Measurements from ENCODE around the gene KRT73. TPM values are rescaled to one million over a fixed set of nuclear protein-coding genes. Genes with fewer than 3 reads are reported as not detected.

KRT73 gene
- total and polyA plus RNA-seq, 2 experiments from 2014 or later, result not detected

DNA sequence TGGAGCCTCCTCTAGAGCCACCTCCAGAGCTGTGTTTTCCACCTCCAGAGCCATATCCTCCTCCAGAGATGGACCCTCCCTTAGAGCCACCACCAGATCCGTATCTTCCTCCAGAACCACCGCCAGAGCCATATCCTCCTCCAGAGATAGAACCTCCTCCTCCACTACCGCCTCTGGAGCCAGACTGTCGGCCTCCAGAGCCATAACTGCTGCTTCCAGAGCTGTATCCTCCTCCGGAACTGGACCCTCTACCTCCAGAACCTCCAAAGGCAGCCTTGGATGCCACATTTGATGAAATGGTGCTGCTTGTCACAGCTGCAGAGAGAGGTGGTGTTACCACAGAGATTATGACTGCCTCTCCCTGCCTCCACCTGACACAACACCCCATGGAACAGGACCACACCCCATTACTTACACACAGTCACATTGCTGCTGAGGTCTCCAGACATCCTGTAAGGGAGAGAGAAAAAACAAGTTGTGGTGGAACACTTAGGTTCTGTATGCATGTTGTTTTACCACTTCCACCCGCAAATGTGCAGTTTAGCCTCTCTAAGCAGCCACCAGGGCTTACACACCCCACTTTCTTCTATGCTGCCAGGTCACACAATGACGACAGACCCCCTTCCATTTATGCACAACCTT lies 26.9 kb upstream of the KRT73 start (continued):
- TF ChIP-seq, protein P1, sequence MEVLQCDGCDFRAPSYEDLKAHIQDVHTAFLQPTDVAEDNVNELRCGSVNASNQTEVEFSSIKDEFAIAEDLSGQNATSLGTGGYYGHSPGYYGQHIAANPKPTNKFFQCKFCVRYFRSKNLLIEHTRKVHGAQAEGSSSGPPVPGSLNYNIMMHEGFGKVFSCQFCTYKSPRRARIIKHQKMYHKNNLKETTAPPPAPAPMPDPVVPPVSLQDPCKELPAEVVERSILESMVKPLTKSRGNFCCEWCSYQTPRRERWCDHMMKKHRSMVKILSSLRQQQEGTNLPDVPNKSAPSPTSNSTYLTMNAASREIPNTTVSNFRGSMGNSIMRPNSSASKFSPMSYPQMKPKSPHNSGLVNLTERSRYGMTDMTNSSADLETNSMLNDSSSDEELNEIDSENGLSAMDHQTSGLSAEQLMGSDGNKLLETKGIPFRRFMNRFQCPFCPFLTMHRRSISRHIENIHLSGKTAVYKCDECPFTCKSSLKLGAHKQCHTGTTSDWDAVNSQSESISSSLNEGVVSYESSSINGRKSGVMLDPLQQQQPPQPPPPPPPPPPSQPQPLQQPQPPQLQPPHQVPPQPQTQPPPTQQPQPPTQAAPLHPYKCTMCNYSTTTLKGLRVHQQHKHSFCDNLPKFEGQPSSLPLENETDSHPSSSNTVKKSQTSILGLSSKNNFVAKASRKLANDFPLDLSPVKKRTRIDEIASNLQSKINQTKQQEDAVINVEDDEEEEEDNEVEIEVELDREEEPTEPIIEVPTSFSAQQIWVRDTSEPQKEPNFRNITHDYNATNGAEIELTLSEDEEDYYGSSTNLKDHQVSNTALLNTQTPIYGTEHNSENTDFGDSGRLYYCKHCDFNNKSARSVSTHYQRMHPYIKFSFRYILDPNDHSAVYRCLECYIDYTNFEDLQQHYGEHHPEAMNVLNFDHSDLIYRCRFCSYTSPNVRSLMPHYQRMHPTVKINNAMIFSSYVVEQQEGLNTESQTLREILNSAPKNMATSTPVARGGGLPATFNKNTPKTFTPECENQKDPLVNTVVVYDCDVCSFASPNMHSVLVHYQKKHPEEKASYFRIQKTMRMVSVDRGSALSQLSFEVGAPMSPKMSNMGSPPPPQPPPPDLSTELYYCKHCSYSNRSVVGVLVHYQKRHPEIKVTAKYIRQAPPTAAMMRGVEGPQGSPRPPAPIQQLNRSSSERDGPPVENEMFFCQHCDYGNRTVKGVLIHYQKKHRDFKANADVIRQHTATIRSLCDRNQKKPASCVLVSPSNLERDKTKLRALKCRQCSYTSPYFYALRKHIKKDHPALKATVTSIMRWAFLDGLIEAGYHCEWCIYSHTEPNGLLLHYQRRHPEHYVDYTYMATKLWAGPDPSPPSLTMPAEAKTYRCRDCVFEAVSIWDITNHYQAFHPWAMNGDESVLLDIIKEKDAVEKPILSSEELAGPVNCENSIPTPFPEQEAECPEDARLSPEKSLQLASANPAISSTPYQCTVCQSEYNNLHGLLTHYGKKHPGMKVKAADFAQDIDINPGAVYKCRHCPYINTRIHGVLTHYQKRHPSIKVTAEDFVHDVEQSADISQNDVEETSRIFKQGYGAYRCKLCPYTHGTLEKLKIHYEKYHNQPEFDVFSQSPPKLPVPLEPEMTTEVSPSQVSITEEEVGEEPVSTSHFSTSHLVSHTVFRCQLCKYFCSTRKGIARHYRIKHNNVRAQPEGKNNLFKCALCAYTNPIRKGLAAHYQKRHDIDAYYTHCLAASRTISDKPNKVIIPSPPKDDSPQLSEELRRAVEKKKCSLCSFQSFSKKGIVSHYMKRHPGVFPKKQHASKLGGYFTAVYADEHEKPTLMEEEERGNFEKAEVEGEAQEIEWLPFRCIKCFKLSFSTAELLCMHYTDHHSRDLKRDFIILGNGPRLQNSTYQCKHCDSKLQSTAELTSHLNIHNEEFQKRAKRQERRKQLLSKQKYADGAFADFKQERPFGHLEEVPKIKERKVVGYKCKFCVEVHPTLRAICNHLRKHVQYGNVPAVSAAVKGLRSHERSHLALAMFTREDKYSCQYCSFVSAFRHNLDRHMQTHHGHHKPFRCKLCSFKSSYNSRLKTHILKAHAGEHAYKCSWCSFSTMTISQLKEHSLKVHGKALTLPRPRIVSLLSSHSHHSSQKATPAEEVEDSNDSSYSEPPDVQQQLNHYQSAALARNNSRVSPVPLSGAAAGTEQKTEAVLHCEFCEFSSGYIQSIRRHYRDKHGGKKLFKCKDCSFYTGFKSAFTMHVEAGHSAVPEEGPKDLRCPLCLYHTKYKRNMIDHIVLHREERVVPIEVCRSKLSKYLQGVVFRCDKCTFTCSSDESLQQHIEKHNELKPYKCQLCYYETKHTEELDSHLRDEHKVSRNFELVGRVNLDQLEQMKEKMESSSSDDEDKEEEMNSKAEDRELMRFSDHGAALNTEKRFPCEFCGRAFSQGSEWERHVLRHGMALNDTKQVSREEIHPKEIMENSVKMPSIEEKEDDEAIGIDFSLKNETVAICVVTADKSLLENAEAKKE (CRISPR knock-in tag; IDR thresholded peaks at IDR 0.05), result no peak
- TF ChIP-seq NANOG (IDR thresholded peaks at IDR 0.05; ENCODE audit: borderline replicate concordance), result no peak
- TF ChIP-seq CREB1 (CRISPR knock-in tag; IDR thresholded peaks at IDR 0.05; ENCODE audit: low read depth), result no peak
- TF ChIP-seq, protein P2, sequence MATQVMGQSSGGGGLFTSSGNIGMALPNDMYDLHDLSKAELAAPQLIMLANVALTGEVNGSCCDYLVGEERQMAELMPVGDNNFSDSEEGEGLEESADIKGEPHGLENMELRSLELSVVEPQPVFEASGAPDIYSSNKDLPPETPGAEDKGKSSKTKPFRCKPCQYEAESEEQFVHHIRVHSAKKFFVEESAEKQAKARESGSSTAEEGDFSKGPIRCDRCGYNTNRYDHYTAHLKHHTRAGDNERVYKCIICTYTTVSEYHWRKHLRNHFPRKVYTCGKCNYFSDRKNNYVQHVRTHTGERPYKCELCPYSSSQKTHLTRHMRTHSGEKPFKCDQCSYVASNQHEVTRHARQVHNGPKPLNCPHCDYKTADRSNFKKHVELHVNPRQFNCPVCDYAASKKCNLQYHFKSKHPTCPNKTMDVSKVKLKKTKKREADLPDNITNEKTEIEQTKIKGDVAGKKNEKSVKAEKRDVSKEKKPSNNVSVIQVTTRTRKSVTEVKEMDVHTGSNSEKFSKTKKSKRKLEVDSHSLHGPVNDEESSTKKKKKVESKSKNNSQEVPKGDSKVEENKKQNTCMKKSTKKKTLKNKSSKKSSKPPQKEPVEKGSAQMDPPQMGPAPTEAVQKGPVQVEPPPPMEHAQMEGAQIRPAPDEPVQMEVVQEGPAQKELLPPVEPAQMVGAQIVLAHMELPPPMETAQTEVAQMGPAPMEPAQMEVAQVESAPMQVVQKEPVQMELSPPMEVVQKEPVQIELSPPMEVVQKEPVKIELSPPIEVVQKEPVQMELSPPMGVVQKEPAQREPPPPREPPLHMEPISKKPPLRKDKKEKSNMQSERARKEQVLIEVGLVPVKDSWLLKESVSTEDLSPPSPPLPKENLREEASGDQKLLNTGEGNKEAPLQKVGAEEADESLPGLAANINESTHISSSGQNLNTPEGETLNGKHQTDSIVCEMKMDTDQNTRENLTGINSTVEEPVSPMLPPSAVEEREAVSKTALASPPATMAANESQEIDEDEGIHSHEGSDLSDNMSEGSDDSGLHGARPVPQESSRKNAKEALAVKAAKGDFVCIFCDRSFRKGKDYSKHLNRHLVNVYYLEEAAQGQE (IDR thresholded peaks at IDR 0.05; ENCODE audit: unreplicated experiment), result no peak

DNA sequence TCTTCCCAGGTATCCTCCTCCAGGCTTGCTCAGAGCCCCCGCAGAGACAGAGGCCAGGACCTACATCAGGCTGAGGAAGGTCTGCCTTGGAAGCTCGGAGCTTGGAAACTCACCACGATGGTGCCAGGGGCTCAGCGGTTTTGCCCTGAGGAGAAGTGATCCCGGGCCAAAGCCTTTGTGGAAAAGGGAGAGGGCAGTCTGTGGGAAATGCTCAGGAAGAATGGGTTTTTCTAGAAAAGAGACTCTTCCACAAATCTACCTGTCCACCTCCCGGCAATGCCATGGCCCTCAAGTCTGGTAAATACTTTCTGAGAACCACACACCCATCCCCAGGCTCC lies 25.7 kb upstream of the KRT73 start:
- no peak overlapping the region for H2AFZ ChIP-seq
- DNase-seq (ENCODE audit: low spot score) (no peak), ATAC-seq (no peak)
- no peaks in the 10 kb centered on the region for H4K20me1 ChIP-seq (replicated peaks; ENCODE audit: insufficient read depth)
- H3K79me2 ChIP-seq (replicated peaks; ENCODE audit: insufficient read depth), result no peaks in the 10 kb centered on the region
- H3K4me1 ChIP-seq (ENCODE audit: insufficient read depth), result no peaks in the 10 kb centered on the region
- H3K4me3 ChIP-seq, result no peak overlapping the region
- no peaks in the 10 kb centered on the region for H3F3A ChIP-seq (replicated peaks; ENCODE audit: low read depth)
- H3K4me2 ChIP-seq, result no peak overlapping the region
- no peak overlapping the region for H3K27ac ChIP-seq (ENCODE audit: low read depth)
- Mint-ChIP-seq H3K27ac (no peak overlapping the region), H3K36me3 (ENCODE audit: low read depth) (no peaks in the 10 kb centered on the region), H3K9me3 (no peaks in the 10 kb centered on the region), H3K4me3 (no peak overlapping the region), H3K4me1 (no peaks in the 10 kb centered on the region), H3K27me3 (ENCODE audit: insufficient read depth, low read depth, poor library complexity) (no peaks in the 10 kb centered on the region)
- no peaks in the 10 kb centered on the region for H3K27me3 ChIP-seq (ENCODE audit: insufficient read depth)
- no peaks in the 10 kb centered on the region for H3K36me3 ChIP-seq (ENCODE audit: insufficient read depth)
- H3K9me2 ChIP-seq (ENCODE audit: insufficient read depth), result no peaks in the 10 kb centered on the region
- TF ChIP-seq, protein P3, sequence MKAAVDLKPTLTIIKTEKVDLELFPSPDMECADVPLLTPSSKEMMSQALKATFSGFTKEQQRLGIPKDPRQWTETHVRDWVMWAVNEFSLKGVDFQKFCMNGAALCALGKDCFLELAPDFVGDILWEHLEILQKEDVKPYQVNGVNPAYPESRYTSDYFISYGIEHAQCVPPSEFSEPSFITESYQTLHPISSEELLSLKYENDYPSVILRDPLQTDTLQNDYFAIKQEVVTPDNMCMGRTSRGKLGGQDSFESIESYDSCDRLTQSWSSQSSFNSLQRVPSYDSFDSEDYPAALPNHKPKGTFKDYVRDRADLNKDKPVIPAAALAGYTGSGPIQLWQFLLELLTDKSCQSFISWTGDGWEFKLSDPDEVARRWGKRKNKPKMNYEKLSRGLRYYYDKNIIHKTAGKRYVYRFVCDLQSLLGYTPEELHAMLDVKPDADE (IDR thresholded peaks at IDR 0.05), result no peak
- TF ChIP-seq NANOG (IDR thresholded peaks at IDR 0.05; ENCODE audit: borderline replicate concordance) (no peak), STAT1 (IDR thresholded peaks at IDR 0.05; ENCODE audit: unreplicated experiment) (no peak), CREB1 (CRISPR knock-in tag; IDR thresholded peaks at IDR 0.05; ENCODE audit: low read depth) (no peak)
- TF ChIP-seq, protein P4, sequence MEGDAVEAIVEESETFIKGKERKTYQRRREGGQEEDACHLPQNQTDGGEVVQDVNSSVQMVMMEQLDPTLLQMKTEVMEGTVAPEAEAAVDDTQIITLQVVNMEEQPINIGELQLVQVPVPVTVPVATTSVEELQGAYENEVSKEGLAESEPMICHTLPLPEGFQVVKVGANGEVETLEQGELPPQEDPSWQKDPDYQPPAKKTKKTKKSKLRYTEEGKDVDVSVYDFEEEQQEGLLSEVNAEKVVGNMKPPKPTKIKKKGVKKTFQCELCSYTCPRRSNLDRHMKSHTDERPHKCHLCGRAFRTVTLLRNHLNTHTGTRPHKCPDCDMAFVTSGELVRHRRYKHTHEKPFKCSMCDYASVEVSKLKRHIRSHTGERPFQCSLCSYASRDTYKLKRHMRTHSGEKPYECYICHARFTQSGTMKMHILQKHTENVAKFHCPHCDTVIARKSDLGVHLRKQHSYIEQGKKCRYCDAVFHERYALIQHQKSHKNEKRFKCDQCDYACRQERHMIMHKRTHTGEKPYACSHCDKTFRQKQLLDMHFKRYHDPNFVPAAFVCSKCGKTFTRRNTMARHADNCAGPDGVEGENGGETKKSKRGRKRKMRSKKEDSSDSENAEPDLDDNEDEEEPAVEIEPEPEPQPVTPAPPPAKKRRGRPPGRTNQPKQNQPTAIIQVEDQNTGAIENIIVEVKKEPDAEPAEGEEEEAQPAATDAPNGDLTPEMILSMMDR (conservative IDR thresholded peaks at IDR 0.05; ENCODE audit: low read depth in 2 of 2), result no peak
- TF ChIP-seq, protein P2 (IDR thresholded peaks at IDR 0.05; ENCODE audit: unreplicated experiment), result no peak

Data from GM23338 (cell line).